WERI-Rb-1 (cell line): Measurements from ENCODE around the gene TMEM38B.
"Not testable (repeated sequence)": the region's sequence is repeated elsewhere in the genome, so short reads cannot be mapped to it uniquely, and the experiment has no call there.

Source experiments
- DNase-seq: peaks from one replicate; pipeline ENCODE4 v3.0.0-alpha.2; 2020
- H3K27ac ChIP-seq: fragments of 250-450 bp; sonication (Bioruptor Pico); 2 replicates; pipeline ENCODE4 v1.5.1; 2020; ENCODE audit warnings: mild to moderate bottlenecking, moderate library complexity
- H3K27me3 ChIP-seq: fragments of 250-450 bp; sonication (Bioruptor Pico); 2 replicates; pipeline ENCODE4 v1.5.1; 2021; ENCODE audit warnings: mild to moderate bottlenecking, low read depth, moderate library complexity; ENCODE audit not compliant: insufficient read depth, severe bottlenecking
- H3K36me3 ChIP-seq: fragments of 250-450 bp; sonication (Bioruptor Pico); 2 replicates; pipeline ENCODE4 v1.5.1; 2020; ENCODE audit warnings: mild to moderate bottlenecking, moderate library complexity
- H3K4me3 ChIP-seq: 2 replicates; pipeline ENCODE4 v1.5.1; 2011; ENCODE audit warnings: low read depth, mild to moderate bottlenecking, control low read depth, low read length
- H3K9me3 ChIP-seq: fragments of 250-450 bp; sonication (Bioruptor Pico); 2 replicates; pipeline ENCODE4 v1.5.1; 2021; ENCODE audit warnings: mild to moderate bottlenecking, moderate library complexity; ENCODE audit not compliant: severe bottlenecking
- CTCF ChIP-seq: IDR thresholded peaks from 2 replicates; pipeline ENCODE4 v1.5.1; 2011; ENCODE audit warnings: low read depth, mild to moderate bottlenecking, control low read depth, inconsistent platforms, low read length

Gene TMEM38B

GRCh38 chr9:105712773-105713172 is 18.4 kb downstream of the TMEM38B start:
- TF ChIP-seq CTCF: no peak
- no peaks in the 10 kb centered on the region for H3K27me3 ChIP-seq
- no peak for DNase-seq
- H3K36me3 ChIP-seq: peaks cover 22% of the 10 kb centered on the region
- H3K27ac ChIP-seq: no peak overlapping the region
- no peaks in the 10 kb centered on the region for H3K9me3 ChIP-seq
- no peak overlapping the region for H3K4me3 ChIP-seq

GRCh38 chr9:105713260-105714019 is 19.1 kb downstream of the TMEM38B start:
- no peaks in the 10 kb centered on the region for H3K9me3 ChIP-seq
- peaks cover 17% of the 10 kb centered on the region for H3K36me3 ChIP-seq
- no peak overlapping the region for H3K27ac ChIP-seq
- no peak for TF ChIP-seq CTCF
- H3K27me3 ChIP-seq: no peaks in the 10 kb centered on the region
- H3K4me3 ChIP-seq: no peak overlapping the region
- no peak for DNase-seq

- Histone ChIP-seq H3K36me3 (peaks cover 14% of the 10 kb centered on the region), H3K9me3 (no peaks in the 10 kb centered on the region), H3K4me3 (no peak overlapping the region), H3K27ac (no peak overlapping the region), H3K27me3 (no peaks in the 10 kb centered on the region)
- TF ChIP-seq CTCF: no peak
- DNase-seq: no peak
Observed at GRCh38 chr9:105714020-105714331, 19.6 kb downstream of the TMEM38B start.

- DNase-seq: no peak
- Histone ChIP-seq H3K27ac (no peak overlapping the region), H3K9me3 (no peaks in the 10 kb centered on the region), H3K4me3 (no peak overlapping the region), H3K27me3 (no peaks in the 10 kb centered on the region), H3K36me3 (peaks cover 7% of the 10 kb centered on the region)
- no peak for TF ChIP-seq CTCF
Observed at GRCh38 chr9:105716146-105716545, 21.8 kb downstream of the TMEM38B start.

DNA sequence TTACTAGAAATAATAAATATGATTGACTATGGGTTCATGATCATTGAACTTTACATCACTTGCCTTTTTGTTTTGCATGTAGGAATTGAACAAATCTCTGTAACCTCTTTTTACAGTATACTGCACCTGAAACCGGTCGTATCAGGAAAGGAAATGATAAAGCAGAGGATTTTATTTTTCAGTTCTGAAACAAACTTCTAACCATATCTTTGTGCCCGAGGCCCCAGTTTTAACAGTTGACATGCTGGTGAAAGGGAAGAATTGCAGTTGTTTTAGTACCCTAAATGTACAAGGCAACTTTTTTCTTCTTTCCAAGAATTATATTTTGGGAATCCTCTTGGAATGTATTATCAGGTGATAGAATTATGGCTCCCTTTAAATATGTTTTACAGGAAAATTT is 27.8 kb downstream of the TMEM38B start:
- Histone ChIP-seq H3K36me3 (peaks cover 34% of the 10 kb centered on the region), H3K9me3 (no peaks in the 10 kb centered on the region), H3K4me3 (no peak overlapping the region), H3K27me3 (no peaks in the 10 kb centered on the region), H3K27ac (no peak overlapping the region)
- DNase-seq: no peak
- TF ChIP-seq CTCF: no peak

DNA sequence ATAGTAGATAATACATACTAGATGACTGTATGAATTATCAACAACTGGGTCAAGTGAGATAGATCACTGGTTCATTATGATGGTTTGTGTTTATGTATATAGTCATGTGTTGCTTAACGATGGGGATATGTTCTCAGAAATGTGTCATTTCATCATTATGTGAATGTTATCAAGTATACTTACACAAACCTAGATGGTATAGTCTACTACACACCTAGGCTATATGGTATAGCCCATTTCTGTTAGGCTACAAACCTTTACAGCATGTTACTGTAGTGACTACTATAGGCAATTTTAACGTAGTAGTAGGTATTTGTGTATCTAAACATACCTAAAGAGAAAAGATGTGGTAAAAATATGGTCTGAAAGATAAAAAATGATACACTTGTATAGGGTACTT is 31.0 kb downstream of the TMEM38B start:
- no peak overlapping the region for H3K27ac ChIP-seq
- no peaks in the 10 kb centered on the region for H3K9me3 ChIP-seq
- H3K27me3 ChIP-seq: no peaks in the 10 kb centered on the region
- no peak for TF ChIP-seq CTCF
- no peak for DNase-seq
- H3K36me3 ChIP-seq: peaks cover 36% of the 10 kb centered on the region
- no peak overlapping the region for H3K4me3 ChIP-seq

DNA sequence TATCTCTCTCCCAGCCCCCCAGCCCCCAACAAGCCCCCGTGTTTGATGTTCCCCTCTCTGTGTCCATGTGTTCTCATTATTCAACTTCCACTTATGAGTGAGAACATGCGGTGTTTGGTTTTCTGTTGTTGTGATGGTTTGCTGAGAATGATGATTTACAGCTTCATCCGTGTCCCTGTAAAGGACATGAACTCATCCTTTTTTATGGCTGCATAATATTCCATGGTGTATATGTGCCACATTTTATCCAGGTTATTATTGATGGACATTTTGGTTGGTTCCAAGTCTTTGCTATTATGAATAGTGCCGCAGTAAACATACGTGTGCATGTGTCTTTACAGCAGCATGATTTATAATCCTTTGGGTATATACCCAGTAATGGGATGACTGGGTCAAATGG is 33.9 kb downstream of the TMEM38B start:
- H3K36me3 ChIP-seq: peaks cover 34% of the 10 kb centered on the region

DNA sequence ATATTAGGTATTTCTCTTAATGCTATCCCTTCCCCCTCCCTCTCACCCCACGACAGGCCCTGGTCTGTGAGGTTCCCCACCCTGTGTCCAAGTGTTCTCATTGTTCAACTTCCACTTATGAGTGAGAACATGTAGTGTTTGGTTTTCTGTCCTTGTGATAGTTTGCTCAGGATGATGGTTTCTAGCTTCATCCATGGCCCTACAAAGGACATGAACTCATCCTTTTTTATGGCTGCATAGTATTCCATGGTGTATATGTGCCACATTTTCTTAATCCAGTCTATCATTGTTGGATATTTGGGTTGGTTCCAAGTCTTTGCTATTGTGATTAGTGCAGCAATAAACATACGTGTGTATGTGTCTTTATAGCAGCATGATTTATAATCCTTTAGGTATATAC is 37.1 kb downstream of the TMEM38B start:
- DNase-seq, H3K27ac ChIP-seq, H3K27me3 ChIP-seq, H3K4me3 ChIP-seq: not testable (repeated sequence)
- H3K9me3 ChIP-seq: peaks cover 12% of the 10 kb centered on the region
- H3K36me3 ChIP-seq: peaks cover 27% of the 10 kb centered on the region

More for the DNA sequence above, 33.9 kb downstream of the TMEM38B start:
- DNase-seq, H3K9me3 ChIP-seq, H3K27ac ChIP-seq, H3K27me3 ChIP-seq, H3K4me3 ChIP-seq: not testable (repeated sequence)
